Hematopoietic multipotent progenitor cell (in vitro differentiated cells): ENCODE measurements around the gene SNX10. TPM values are rescaled to one million over a fixed set of nuclear protein-coding genes. Genes with fewer than 3 reads are reported as not detected.
"Not testable (repeated sequence)": the region's sequence is repeated elsewhere in the genome, so short reads cannot be mapped to it uniquely, and the experiment has no call there.

ENCODE experiments used
- DNase-seq, 3 donors: peaks; one replicate each; pipeline ENCODE4 v3.0.0-alpha.2; 2011 to 2015; ENCODE audit warnings: low read depth in 2 of 3, low spot score in 2 of 3
- total RNA-seq: library from RNA; depleted of rRNA; stranded (reverse); fragments of >200 nt; gene quantifications from one replicate; pipeline ENCODE4 v1.2.3, GENCODE V29; 2012

SNX10 gene, protein sequence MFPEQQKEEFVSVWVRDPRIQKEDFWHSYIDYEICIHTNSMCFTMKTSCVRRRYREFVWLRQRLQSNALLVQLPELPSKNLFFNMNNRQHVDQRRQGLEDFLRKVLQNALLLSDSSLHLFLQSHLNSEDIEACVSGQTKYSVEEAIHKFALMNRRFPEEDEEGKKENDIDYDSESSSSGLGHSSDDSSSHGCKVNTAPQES
- 7.3 TPM for total RNA-seq

DNA sequence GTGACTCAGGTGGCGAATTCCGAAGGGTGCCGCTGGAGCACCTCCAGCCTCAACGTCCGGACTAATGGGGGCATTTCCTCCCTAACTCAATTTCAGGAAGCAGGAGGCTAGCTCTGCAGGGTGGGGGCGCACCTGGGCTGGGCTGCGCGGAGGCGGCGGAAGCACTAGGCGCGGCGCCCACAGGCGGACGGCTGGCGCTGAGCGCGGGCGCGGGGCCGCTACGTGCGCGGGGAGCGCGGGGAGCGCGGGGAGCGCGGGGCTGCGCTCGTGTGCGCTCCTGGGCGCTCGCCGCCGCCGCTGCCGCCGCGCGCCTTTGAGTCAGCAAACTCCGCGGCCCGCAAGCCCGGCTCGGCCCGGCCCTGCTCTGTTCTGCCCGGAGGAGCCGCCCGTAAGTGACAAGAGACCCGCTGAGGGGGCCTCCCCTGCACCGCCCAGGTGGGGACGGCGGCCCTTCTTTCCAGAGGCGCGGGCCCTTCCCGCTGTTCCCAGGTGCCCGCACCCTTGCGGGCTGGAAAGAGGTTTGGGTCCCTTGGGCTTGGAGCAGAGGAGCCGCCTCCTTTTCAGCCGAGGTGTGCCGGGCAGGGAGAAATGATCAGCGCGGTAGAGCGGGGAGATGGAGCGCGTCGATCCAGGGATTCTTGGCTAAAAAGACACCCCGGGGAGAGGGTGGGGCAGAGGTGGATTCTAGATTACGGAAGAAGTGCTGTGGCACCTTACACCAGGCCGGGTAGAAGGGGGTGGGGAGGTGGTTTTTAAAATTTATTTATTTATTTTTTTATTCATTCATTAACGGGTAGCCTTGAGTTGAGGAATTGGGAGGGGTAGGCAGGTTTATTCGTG, at the start of gene SNX10:
Gene SNX10 (plus strand): TSS at position 164 of the 840 bp plus-strand sequence. CDS start 54,581 bp downstream, outside the sequence.
- DNase-seq, result peak; percentile 48 to 87 (median 81)

GRCh38 chr7:26245150-26245549, 46.5 kb upstream of the SNX10 start:
- DNase-seq, result no peak

DNA sequence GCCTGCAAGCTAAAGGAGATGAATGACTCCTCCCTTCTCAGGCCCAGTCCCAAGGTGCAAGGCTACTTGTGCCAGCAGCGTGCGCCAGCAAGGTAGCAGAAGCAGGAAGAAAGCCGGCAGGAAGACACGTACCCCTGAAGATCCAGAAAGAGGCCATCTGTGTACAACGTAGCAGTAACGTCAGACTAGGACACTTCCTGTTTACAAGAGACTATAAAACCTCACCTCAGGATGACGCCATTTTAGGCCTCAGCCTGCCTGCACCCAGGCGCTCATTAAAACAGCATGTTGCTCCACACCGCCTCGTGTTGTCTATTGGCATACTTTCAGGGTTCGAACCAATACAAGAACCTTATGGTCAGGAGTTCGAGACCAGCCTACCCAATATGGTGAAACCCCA, 41.4 kb upstream of the SNX10 start:
- no peak for DNase-seq

GRCh38 chr7:26261866-26262265, 29.8 kb upstream of the SNX10 start:
- DNase-seq, result not testable (repeated sequence)

GRCh38 chr7:26265065-26265464, 26.6 kb upstream of the SNX10 start:
- DNase-seq, result no peak

- no peak for DNase-seq
These were observed 26.1 kb upstream of the SNX10 start for GRCh38 chr7:26265499-26266075.

DNA sequence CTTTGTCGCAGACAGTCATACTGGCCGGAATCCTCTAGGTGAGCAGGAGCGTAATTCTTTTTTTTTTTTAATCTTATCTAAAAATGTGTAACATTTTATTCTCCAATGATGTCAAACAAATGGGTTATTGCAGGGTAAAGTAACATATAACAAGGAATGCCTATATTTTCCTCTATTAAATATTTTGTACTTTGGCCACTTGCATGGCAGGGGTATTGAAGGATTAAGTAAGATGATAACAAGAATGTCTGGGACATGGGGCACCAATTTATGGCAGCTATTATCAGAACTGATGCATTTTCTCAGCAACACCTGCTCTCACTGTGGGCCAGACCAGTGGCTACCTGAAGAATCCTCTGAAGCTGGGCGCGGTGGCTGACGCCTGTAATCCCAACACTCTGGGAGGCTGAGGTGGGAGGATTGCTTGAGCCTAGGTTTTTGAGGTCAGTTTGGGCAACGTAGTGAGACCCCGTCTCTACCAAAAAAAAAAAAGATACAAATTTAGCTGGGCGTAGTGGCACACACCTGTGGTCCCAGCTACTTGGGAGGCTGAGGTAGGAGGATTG, 24.0 kb upstream of the SNX10 start:
- no peak for DNase-seq

- no peak for DNase-seq
These were observed 16.4 kb upstream of the SNX10 start for GRCh38 chr7:26275213-26275612.

DNA sequence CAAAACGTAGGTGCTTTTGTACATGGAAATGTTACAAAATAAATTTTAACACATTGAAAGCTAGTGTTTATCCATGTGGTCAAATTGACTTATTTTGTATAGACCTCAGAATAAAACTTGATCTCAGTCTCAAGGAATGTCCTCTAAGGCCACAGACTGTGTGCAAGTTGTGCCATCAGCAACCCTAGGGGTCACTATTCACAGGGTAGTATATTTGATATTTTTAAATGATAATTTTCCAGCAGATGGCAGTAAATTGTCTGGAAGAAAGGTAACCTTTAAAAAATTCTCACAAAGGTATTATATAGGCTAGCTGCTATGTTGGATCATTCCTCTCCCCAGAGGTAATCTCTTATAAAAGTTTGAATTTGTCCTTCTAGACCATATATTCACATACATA, 12.9 kb upstream of the SNX10 start:
- DNase-seq, result peak in 2 of 3 donors; percentile 58 to 73

- peak in 2 of 3 donors; percentile 54 to 77 for DNase-seq
These were observed 12.3 kb upstream of the SNX10 start for GRCh38 chr7:26279405-26279804.

- DNase-seq, result no peak
These were observed 11.6 kb upstream of the SNX10 start for GRCh38 chr7:26280097-26280496.

DNA sequence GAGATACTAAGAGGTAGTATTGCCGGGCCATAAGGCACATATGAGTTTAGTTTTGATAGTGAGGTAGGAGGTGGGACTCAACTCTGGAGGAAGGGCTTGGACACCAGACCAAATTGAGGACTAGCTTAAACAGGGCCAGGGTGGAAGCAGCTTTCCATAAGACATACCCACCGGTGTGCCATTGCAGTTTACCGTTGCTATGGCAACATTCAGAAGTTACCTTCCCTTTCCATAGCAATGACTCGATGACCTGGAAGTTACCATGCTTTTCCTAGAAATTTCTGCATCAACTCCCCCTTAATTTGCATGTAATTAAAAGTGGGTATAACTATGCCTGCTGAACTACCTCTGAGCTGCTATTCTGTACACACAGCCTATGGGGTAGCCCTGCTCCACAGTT, 10.9 kb upstream of the SNX10 start:
- DNase-seq, result no peak

GRCh38 chr7:26284477-26284876, 7.2 kb upstream of the SNX10 start:
- no peak for DNase-seq

DNA sequence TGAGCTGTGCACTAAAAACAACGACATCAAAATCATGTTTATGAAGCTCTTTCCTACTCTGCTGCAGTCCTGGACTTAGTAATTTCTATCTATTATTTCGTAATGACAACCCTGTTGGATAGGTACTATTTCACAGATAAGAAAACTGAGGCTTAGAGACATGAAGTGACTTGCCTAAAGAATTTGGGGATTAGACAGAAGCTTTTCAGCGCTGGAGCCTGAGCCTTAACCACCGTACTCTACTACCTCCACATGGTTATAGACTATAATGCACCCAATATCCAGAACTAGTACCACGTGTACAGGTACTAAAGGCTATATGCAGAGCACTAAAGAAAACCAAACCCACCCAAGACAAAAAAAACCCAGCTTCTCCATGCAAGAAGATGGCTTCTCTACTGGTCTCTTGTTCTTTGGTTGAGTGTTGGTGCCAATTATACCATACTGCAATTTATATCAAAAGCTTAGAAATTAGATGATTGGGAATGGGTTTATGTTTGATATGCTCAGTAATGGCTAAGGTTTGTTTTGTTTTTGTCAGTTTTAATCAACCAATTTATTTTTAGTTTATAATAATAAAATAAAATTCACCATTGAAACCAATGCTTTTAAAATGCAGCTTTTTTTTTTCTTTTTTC, 6.5 kb upstream of the SNX10 start:
- DNase-seq, result peak in 1 of 3 donors; percentile 33

DNA sequence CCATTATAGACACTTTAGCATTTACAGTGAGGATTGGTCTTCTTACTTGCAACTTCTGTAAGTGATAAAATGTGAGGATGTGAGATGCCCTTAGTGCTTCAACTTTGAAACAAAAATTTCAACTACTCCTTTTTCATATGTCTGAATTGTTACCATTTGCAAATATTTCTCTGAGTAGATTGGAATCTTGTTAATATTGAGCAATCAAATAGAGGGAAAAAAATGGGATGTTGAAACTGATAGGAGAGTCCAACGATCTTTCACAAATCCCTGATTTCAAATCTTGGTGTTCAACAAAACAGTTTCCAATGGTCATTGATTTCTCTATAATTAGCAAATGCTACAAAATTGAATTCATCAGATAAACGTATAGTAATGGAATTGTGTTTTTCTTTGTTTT, 5.5 kb upstream of the SNX10 start:
- no peak for DNase-seq

DNA sequence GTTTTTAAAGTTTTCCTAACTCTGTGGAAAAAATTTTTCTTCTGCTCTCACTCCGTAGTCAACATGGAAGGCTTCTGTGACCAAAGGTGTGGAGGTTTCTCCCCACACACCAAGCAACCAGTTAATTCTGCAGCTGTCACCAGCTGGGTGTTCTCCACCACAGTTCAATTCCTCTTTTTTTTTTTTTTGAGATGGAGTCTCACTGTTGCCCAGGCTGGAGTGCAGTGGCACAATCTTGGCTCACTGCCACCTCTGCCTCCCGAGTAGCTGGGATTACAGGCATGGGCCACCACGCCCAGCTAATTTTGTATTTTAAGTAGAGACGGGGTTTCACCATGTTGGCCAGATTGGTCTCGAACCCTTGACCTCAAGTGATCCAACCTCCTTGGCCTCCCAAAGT, 3.5 kb upstream of the SNX10 start:
- DNase-seq, result not testable (repeated sequence)

DNA sequence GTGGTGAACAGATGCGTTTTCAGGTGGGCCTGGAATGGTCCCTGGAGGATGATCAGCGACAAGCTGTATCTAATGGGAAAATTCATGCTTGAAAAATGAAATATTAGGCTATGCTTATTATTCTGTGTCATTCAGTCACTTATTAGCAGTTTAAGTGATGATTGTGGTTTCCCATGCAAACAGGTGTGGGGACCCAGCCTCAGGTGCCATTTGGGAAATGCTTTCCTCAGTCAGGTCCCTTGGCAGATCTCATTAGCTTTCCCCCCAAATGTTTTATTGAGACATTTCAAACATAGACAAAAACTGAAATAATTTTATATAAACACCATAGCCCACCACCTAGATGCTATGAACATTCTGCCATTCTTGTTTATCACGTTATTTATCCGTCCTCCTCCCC, 411 bp upstream of the SNX10 start:
- DNase-seq, result no peak

DNA sequence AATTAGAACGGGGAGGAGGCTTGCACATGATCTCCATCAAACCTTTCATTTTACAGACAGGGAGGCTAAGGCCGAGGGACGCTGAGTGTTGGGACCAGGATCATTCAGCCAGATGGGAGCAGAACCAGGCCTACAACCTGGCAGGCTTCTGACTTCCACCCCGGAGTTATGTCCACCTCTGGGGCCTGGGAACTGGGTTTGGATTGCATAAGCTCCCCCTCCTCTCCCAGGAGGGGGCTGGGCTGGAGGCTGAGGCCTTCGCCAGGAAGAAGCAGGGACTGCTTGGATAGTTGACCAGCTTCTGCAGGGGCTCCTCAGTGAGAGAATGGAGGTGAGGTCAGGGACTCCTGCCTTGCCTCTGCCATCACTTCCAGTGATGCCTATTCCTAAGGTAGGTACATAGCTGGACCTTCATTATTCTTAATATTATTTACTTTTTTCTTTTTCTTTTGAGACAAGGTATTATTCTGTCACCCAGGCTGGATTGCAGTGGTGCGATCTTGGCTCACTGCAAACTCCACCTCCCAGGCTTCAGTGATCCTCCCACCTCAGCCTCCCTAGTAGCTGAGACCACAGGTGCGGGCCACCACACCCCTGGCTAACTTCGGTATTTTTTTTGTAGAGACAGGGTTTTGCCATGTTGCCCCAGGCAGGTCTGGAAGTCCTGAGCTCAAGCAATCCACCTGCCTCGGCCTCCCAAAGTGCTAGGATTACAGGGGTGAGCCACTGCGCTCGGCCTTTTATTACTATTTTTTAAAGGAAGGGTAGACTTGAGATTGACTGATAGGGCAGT, 1.3 kb downstream of the SNX10 start:
- no peak for DNase-seq

- DNase-seq, result peak; percentile 31 to 92 (median 83)
These were observed 2.1 kb downstream of the SNX10 start for GRCh38 chr7:26293569-26294308.
